Raji (cell line): ENCODE results near the gene SLC4A3.
A peak's percentile ranks its signal among the peaks of the same experiment; 100 is the strongest.

Source experiments
- POLR2A ChIP-seq: IDR thresholded peaks from 2 replicates; pipeline ENCODE4 v1.6.1; 2011; ENCODE audit warnings: low read depth, low read length, control low read depth; ENCODE audit not compliant: insufficient read depth

Gene SLC4A3

GRCh38 chr2:219634951-219635751, 7.7 kb downstream of the SLC4A3 start:
- no peak for TF ChIP-seq POLR2A

GRCh38 chr2:219636144-219636915, 8.9 kb downstream of the SLC4A3 start:
- TF ChIP-seq POLR2A, result no peak

GRCh38 chr2:219636941-219637841, 9.8 kb downstream of the SLC4A3 start:
- TF ChIP-seq POLR2A, result no peak

GRCh38 chr2:219637842-219638185, 10.4 kb downstream of the SLC4A3 start:
- TF ChIP-seq POLR2A, result no peak

GRCh38 chr2:219638217-219638947, 11.0 kb downstream of the SLC4A3 start:
- TF ChIP-seq POLR2A, result no peak

GRCh38 chr2:219638948-219639755, 11.7 kb downstream of the SLC4A3 start:
- TF ChIP-seq POLR2A, result no peak

- no peak for TF ChIP-seq POLR2A
Measured at GRCh38 chr2:219641390-219642068, 14.1 kb downstream of the SLC4A3 start.

GRCh38 chr2:219642069-219642454, 14.6 kb downstream of the SLC4A3 start:
- TF ChIP-seq POLR2A, result no peak

- peak; percentile 58; the same call in 1 of the 2 replicates for TF ChIP-seq POLR2A
Measured at GRCh38 chr2:219642465-219643083, 15.1 kb downstream of the SLC4A3 start.

- TF ChIP-seq POLR2A, result no peak
Measured at GRCh38 chr2:219643084-219643473, 15.6 kb downstream of the SLC4A3 start.

GRCh38 chr2:219643788-219644398, 16.5 kb downstream of the SLC4A3 start:
- TF ChIP-seq POLR2A, result no peak

GRCh38 chr2:219644801-219645480, 17.5 kb downstream of the SLC4A3 start:
- TF ChIP-seq POLR2A, result no peak
